DND-41 (cell line): Measurements from ENCODE around the gene SLC12A8.

Experiments used
- EZH2 ChIP-seq: IDR thresholded peaks from 3 replicates; pipeline ENCODE4 v1.6.1; 2012; ENCODE audit warnings: borderline replicate concordance, low read depth, mild to moderate bottlenecking, moderate library complexity, low read length, inconsistent platforms; ENCODE audit not compliant: severe bottlenecking
- TF ChIP-seq, protein P1 (sequence below): IDR thresholded peaks from 2 replicates; pipeline ENCODE4 v1.5.1; 2012; ENCODE audit warnings: borderline replicate concordance, low read length, moderate library complexity, mild to moderate bottlenecking; ENCODE audit not compliant: poor library complexity, severe bottlenecking; ENCODE audit errors: extremely low read depth

DNA sequence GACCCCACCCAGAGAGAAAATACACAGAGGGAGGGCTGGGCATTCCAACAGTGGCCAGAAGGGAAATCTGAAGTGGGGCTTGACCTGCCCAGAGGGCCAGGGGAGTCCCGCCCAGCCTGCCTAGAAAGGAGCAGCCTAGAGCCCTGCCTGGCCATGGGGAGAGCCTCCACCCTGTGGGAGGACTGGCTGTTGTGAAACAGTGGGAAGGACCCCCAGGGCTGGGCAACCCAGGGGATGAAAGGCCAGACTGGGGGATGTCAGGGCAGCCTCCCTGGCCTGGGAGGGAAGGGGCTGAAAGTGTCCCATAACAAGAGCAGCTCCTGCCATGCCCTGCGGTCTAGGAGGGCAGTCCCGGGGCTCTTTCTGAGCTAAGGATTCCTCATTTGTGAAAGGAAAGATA, 69.0 kb downstream of the SLC12A8 start:
- TF ChIP-seq, protein P1, sequence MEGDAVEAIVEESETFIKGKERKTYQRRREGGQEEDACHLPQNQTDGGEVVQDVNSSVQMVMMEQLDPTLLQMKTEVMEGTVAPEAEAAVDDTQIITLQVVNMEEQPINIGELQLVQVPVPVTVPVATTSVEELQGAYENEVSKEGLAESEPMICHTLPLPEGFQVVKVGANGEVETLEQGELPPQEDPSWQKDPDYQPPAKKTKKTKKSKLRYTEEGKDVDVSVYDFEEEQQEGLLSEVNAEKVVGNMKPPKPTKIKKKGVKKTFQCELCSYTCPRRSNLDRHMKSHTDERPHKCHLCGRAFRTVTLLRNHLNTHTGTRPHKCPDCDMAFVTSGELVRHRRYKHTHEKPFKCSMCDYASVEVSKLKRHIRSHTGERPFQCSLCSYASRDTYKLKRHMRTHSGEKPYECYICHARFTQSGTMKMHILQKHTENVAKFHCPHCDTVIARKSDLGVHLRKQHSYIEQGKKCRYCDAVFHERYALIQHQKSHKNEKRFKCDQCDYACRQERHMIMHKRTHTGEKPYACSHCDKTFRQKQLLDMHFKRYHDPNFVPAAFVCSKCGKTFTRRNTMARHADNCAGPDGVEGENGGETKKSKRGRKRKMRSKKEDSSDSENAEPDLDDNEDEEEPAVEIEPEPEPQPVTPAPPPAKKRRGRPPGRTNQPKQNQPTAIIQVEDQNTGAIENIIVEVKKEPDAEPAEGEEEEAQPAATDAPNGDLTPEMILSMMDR, result no peak
- no peak for TF ChIP-seq EZH2
